Ovary (tissue), 9 donors: ENCODE data around the gene KNDC1. TPM values are rescaled to one million over a fixed set of nuclear protein-coding genes. Genes with fewer than 3 reads are reported as not detected.

Source experiments
- DNase-seq, 5 donors: peaks; one replicate each; pipeline ENCODE4 v3.0.0-alpha.2; 2019 to 2020
- H3K27ac ChIP-seq, 2 donors: fragments of 200-600 bp; one replicate each; pipeline versions ENCODE4 v1.5.1 to v1.8.0; 2019 to 2022
- H3K27me3 ChIP-seq: fragments of 200-600 bp; one replicate; pipeline ENCODE4 v1.8.0; 2022
- H3K36me3 ChIP-seq: fragments of 200-600 bp; sonication (generic); one replicate; pipeline ENCODE4 v1.5.1; 2019
- H3K4me1 ChIP-seq: one replicate; pipeline ENCODE4 v1.8.1; 2013; ENCODE audit warnings: mild to moderate bottlenecking, moderate library complexity; ENCODE audit not compliant: insufficient read depth
- H3K4me3 ChIP-seq: fragments of 200-600 bp; sonication (generic); one replicate; pipeline ENCODE4 v1.5.1; 2017
- H3K9me3 ChIP-seq, 2 donors: fragments of 200-600 bp in 1 of 2; sonication (generic) in 1 of 2; one replicate each; pipeline versions ENCODE4 v1.5.1 to v1.8.1; 2013 to 2019; ENCODE audit warnings: mild to moderate bottlenecking in 1 of 2, moderate library complexity in 1 of 2
- CTCF ChIP-seq, 3 donors: fragments of 450-650 bp in 2 of 3; fragments of 200-600 bp in 1 of 3; IDR thresholded peaks; one replicate each; pipeline versions ENCODE4 v1.5.1 to v1.8.0; 2016 to 2022; ENCODE audit warnings: antibody characterized with exemption in 3 of 3, mild to moderate bottlenecking in 1 of 3
- EP300 ChIP-seq: sonication (generic); formaldehyde crosslinking; IDR thresholded peaks from one replicate; pipeline ENCODE4 v1.6.1; 2017; ENCODE audit warnings: antibody characterized with exemption
- POLR2A ChIP-seq: fragments of 450-650 bp; IDR thresholded peaks from one replicate; pipeline ENCODE4 v1.6.1; 2017; ENCODE audit warnings: antibody characterized with exemption, mild to moderate bottlenecking, moderate library complexity
- WGBS, 3 donors: extraction: QIAGEN DNeasy Blood & Tissue Kit in 1 of 3; methylation state at CpG; one replicate each; pipeline versions ENCODE4 v1.1.5 to v1.1.7; 2013 to 2017; 5-methylcytosine and 5-hydroxymethylcytosine counted together
- intact Hi-C, 4 donors: fragments of 100-400 bp; cut with DNase I; formaldehyde crosslinking; loops; one replicate each; pipeline versions ENCODE4 v1.11.0 to v1.15.1; 2022 to 2023
- polyA plus RNA-seq, 2 donors: library from polyadenylated mRNA; stranded (reverse); fragments of 200-250 nt in 1 of 2; fragments of 350-450 nt in 1 of 2; fragmentation: Illumina TruSeq in 1 of 2; extraction: RNeasy Lipid Tissue Mini Kit (QIAGEN cat#74804) in 1 of 2; gene quantifications; one replicate each; pipeline ENCODE4 v1.2.3, GENCODE V29; 2013 to 2014
- total RNA-seq, 7 donors: library from RNA; depleted of rRNA in 2 of 7; stranded (reverse); fragments of >200 nt in 2 of 7; fragmentation: NEBNext Ultra II Directional in 3 of 7; extraction: Animal tissue kit (Norgen Biotek cat#: 25700) in 3 of 7; gene quantifications; one replicate each; pipeline versions ENCODE4 v1.1.0 to v1.2.4, GENCODE V29; 2016 to 2023
- donor health status: DM: no; HTN: no; CAD: no; lungs with moderate emphysema.
- donor health status: DM: no; HTN: no; CAD: no.
- donor health status: Bipolar disorder and iron deficiency.
- donor health status: DM: yes; HTN: yes; CAD: no.
- donor health status: DM: no; HTN: no; CAD: no.
- donor health status: DM: yes; HTN: yes; CAD: no.

Gene KNDC1
- total and polyA plus RNA-seq, 9 donors: 0.67 to 34.9 (median 16.6) TPM

DNA sequence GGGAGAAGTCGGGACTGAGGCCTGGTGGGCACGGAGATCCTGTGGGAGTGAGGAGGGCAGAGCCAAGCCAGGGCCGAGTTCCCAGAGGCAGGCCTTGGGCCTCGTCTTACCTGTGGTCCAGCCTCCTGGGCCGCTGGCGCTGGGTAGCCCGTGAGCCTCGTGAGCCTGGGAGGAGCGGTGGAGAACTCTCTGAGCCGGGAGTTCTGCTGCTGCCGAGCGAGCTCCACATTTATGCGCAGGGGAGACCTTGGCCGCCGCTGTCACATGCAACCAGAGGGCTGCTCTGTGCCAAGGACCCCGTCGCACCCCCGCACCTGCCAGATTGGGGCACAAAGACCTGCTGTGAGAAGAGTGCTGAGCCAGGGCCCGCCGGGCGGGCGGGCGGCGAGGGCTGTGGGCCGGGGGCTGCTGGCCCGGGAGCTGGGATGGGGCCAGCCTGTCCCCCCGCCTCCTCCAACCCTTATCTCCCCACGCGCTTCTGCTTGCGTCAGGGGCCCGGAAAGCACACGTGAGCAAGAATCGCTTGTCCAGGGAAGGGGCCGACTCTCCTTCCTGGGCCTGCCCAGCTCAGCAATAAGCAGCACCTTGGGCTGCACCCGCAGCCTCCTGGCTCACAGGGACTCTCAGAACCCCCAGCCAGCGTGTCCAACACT is 87.8 kb downstream of the KNDC1 start:
- peak; percentile 81 to 89 (median 88) for DNase-seq
- Histone ChIP-seq H3K4me3 (peak overlapping the region; percentile 24), H3K36me3 (no peaks in the 10 kb centered on the region), H3K4me1 (peaks cover 38% of the 10 kb centered on the region), H3K9me3 (no peaks in the 10 kb centered on the region), H3K27me3 (no peaks in the 10 kb centered on the region), H3K27ac (peak overlapping the region; percentile 97 to 98)
- intact Hi-C loops: no loop called here
- WGBS, 3 donors: 10 to 18% (median 12%) methylated on average over 26 to 36 of the region's 36 CpGs
- no peak for TF ChIP-seq POLR2A
- TF ChIP-seq EP300: no peak
- no peak for TF ChIP-seq CTCF (IDR thresholded peaks at IDR 0.05)

- H3K4me3 ChIP-seq: no peak overlapping the region
- no peak for DNase-seq
- H3K36me3 ChIP-seq: no peaks in the 10 kb centered on the region
- WGBS, 3 donors: 51 to 71% (median 55%) methylated on average over 9 to 12 of the region's 12 CpGs
- peak overlapping the region; percentile 97 to 98 for H3K27ac ChIP-seq
- no peak for TF ChIP-seq POLR2A
- TF ChIP-seq CTCF (IDR thresholded peaks at IDR 0.05): no peak
- TF ChIP-seq EP300: no peak
- peaks cover 40% of the 10 kb centered on the region for H3K4me1 ChIP-seq
- no peaks in the 10 kb centered on the region for H3K27me3 ChIP-seq
- H3K9me3 ChIP-seq: no peaks in the 10 kb centered on the region
- intact Hi-C loops: no loop called here
Observed at GRCh38 chr10:133248334-133248715, 88.3 kb downstream of the KNDC1 start.

DNA sequence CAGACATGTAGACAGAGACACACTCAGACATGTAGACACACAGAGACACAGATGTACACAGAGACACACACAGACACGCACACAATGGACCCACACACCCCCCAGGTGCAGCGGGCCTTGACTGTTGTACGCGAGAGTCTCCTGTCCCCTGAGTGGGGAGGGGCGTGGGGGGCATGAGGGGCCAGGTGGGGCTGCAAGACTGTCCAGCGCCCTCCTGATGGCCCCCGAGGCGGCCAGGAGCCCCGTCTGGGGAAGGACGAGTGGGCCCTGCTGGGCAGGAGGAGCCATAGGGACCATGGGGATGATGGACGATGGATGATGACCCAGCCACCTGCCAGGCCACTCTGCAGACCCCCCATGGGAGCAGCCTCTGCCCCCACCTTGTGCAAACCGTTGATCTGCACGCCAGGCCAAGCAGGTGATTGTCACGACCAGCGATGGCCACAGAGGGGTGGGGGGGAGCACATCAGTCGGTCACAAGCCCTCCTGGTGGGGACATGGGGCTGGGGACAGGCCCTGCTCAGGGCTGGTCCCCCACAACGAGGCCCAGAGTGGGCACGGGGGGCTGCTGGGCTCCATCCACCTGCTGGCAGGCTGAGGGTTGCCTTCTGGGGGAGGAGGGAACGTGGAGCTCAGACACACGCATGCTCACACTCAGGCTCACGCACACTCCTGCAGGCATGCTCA is 89.2 kb downstream of the KNDC1 start:
- H3K27ac ChIP-seq: peak overlapping the region; percentile 97 to 98
- H3K4me3 ChIP-seq: no peak overlapping the region
- H3K9me3 ChIP-seq: no peaks in the 10 kb centered on the region
- intact Hi-C loops: no loop called here
- TF ChIP-seq EP300 (no peak), POLR2A (no peak), CTCF (IDR thresholded peaks at IDR 0.05) (no peak)
- H3K4me1 ChIP-seq: peaks cover 46% of the 10 kb centered on the region
- peak in 2 of 5 donors; percentile 61 to 70 for DNase-seq
- WGBS, 3 donors: 69 to 78% (median 75%) methylated on average over 20 to 21 of the region's 21 CpGs
- no peaks in the 10 kb centered on the region for H3K36me3 ChIP-seq
- H3K27me3 ChIP-seq: no peaks in the 10 kb centered on the region

DNA sequence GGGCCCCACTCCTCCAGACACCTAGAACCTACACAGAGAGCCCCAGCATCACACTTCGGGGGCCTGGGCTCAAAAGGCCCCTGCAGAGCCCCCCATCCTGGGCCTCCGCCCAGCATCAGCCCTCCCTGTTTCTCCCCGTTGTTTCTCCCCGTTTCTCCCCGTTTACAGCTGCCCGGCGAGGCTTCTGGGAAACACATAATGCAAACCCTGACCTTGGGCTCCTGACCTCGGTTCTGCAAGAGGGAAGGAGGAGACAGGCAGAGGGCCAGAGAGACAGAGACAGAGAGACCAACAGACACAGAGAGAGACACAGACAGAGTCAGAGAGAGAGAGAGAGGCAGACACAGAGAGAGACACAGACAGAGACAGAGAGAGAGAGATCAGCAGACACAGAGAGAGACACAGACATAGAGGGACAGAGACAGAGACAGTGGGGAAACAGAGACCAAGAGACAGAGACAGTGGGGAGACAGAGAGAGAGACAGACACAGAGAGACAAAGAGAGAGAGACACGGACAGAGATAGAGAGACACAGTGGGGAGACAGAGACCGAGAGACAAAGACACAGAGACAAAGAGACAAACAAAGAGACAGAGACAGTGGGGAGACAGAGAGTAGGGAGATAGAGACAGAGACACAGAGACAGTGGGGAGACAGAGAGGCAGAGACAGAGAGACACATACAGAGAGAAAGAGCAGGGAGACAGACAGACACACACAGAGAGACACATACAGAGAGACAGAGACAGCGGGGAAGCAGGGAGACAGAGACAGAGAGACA is 90.1 kb downstream of the KNDC1 start:
- peak; percentile 82 to 90 (median 90) for DNase-seq
- Histone ChIP-seq H3K27ac (peak overlapping the region; percentile 86 to 97), H3K9me3 (no peaks in the 10 kb centered on the region), H3K4me1 (peaks cover 54% of the 10 kb centered on the region), H3K27me3 (no peaks in the 10 kb centered on the region), H3K36me3 (no peaks in the 10 kb centered on the region), H3K4me3 (no peak overlapping the region)
- intact Hi-C loops: no loop called here
- TF ChIP-seq CTCF (IDR thresholded peaks at IDR 0.05) (no peak), EP300 (no peak), POLR2A (no peak)
- WGBS, 3 donors: 19 to 29% (median 23%) methylated on average over 11 of the region's 11 CpGs
